MM.1S (cell line): ENCODE measurements around the gene CLEC18B.
"Not testable (repeated sequence)": the region's sequence is repeated elsewhere in the genome, so short reads cannot be mapped to it uniquely, and the experiment has no call there.

Source experiments
- CTCF ChIP-seq: fragments of 300-600 bp; sonication (generic); IDR thresholded peaks from 2 replicates; pipeline ENCODE4 v1.5.1; 2016; ENCODE audit warnings: antibody characterized with exemption, low read length, mixed read lengths
- EZH2 ChIP-seq: fragments of 300-600 bp; sonication (generic); optimal IDR thresholded peaks from 2 replicates; pipeline ENCODE3; 2017; ENCODE audit warnings: low read depth, mild to moderate bottlenecking, antibody characterized with exemption, low read length, mixed read lengths

DNA sequence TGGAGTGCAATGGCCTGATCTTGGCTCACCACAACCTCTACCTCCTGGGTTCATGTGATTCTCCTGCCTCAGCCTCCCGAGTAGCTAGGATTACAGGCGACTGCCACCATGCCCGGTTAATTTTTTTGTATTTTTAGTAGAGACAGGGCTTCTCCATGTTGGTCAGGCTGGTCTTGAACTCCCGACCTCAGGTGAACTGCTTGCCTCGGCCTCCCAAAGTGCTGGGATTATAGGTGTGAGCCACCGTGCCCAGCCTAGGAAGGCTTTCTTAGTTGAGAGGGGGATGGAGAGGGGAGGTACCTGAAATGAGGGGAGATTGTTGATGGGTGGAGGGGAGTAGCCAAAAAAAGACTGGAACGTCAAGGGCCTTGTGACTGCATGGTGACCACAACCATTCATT is 7.4 kb downstream of the CLEC18B start:
- TF ChIP-seq CTCF, EZH2: not testable (repeated sequence)
